Peyer's patch (tissue), 4 donors: ENCODE measurements around the gene SORBS1. TPM values are rescaled to one million over a fixed set of nuclear protein-coding genes. Genes with fewer than 3 reads are reported as not detected.

Experiments
- DNase-seq, 3 donors: peaks; one replicate each; pipeline ENCODE4 v3.0.0-alpha.2; 2017 to 2019
- H3K27ac ChIP-seq, 4 donors: fragments of 200-600 bp; sonication (generic); one replicate each; pipeline ENCODE4 v1.5.1; 2016 to 2019
- H3K27me3 ChIP-seq, 2 donors: fragments of 200-600 bp; sonication (generic); one replicate each; pipeline ENCODE4 v1.5.1; 2019
- H3K36me3 ChIP-seq, 3 donors: fragments of 200-600 bp; sonication (generic); one replicate each; pipeline ENCODE4 v1.5.1; 2016 to 2019
- H3K4me1 ChIP-seq, 4 donors: fragments of 200-600 bp; sonication (generic); one replicate each; pipeline ENCODE4 v1.5.1; 2016 to 2019
- H3K4me3 ChIP-seq, 4 donors: fragments of 200-600 bp; sonication (generic); 1 replicate in 3 of 4; 2 replicates in 1 of 4; pipeline ENCODE4 v1.5.1; 2016 to 2019; ENCODE audit warnings: mild to moderate bottlenecking in 1 of 4
- H3K9me3 ChIP-seq, 4 donors: fragments of 200-600 bp; sonication (generic); one replicate each; pipeline ENCODE4 v1.5.1; 2016 to 2019; ENCODE audit warnings: mild to moderate bottlenecking in 1 of 4
- CTCF ChIP-seq, 6 experiments: fragments of 450-650 bp in 4 of 6; fragments of 200-600 bp in 2 of 6; sonication (generic) in 1 of 6; IDR thresholded peaks; one replicate each; pipeline ENCODE4 v1.5.1; 2017 to 2019; ENCODE audit warnings: antibody characterized with exemption in 6 of 6, mild to moderate bottlenecking in 3 of 6, moderate library complexity in 1 of 6
- POLR2A ChIP-seq, 2 donors: fragments of 450-650 bp; IDR thresholded peaks; one replicate each; pipeline ENCODE4 v1.5.1; 2017; ENCODE audit warnings: antibody characterized with exemption in 2 of 2, mild to moderate bottlenecking in 2 of 2, moderate library complexity in 2 of 2
- total RNA-seq, 4 donors: library from RNA; depleted of rRNA; stranded (reverse); fragments of >200 nt; gene quantifications; one replicate each; pipeline ENCODE4 v1.1.0, GENCODE V29; 2016

The SORBS1 gene
- total RNA-seq, 4 donors from 2014 or later: 34.3 to 57.1 (median 48.7) TPM

- TF ChIP-seq CTCF (IDR thresholded peaks at IDR 0.05) (peak in 1 of 6 experiments; percentile 2), POLR2A (IDR thresholded peaks at IDR 0.05) (no peak)
- Histone ChIP-seq H3K36me3 (no peaks in the 10 kb centered on the region), H3K4me3 (peak overlapping the region; percentile 47 to 87 (median 71)), H3K27me3 (no peaks in the 10 kb centered on the region), H3K4me1 (peaks cover 0 to 18% (median 7%) of the 10 kb centered on the region in 4 donors), H3K9me3 (no peaks in the 10 kb centered on the region), H3K27ac (peak overlapping the region; percentile 59 to 94 (median 80))
- DNase-seq: peak; percentile 44 to 76 (median 71)
Measured at GRCh38 chr10:95560278-95561176, 644 bp downstream of the SORBS1 start.

- no peak for TF ChIP-seq POLR2A (IDR thresholded peaks at IDR 0.05)
- TF ChIP-seq CTCF (IDR thresholded peaks at IDR 0.05): no peak
- H3K27me3 ChIP-seq: no peaks in the 10 kb centered on the region
- DNase-seq: peak in 1 of 3 donors; percentile 21
- peaks cover 0 to 18% (median 7%) of the 10 kb centered on the region in 4 donors for H3K4me1 ChIP-seq
- H3K9me3 ChIP-seq: no peaks in the 10 kb centered on the region
- no peaks in the 10 kb centered on the region for H3K36me3 ChIP-seq
- peak overlapping the region in 3 of 4 donors; percentile 73 to 94 (median 86) for H3K27ac ChIP-seq
- H3K4me3 ChIP-seq: peak overlapping the region; percentile 47 to 87 (median 71)
Measured at GRCh38 chr10:95559896-95560277, 1.3 kb downstream of the SORBS1 start.

- Histone ChIP-seq H3K27ac (peak overlapping the region in 2 of 4 donors; percentile 86 to 94), H3K9me3 (no peaks in the 10 kb centered on the region), H3K27me3 (no peaks in the 10 kb centered on the region), H3K4me3 (peak overlapping the region in 3 of 4 donors; percentile 29 to 72 (median 47)), H3K4me1 (peaks cover 0 to 18% (median 7%) of the 10 kb centered on the region in 4 donors), H3K36me3 (no peaks in the 10 kb centered on the region)
- no peak for DNase-seq
- TF ChIP-seq POLR2A (IDR thresholded peaks at IDR 0.05): no peak
- no peak for TF ChIP-seq CTCF (IDR thresholded peaks at IDR 0.05)
Measured at GRCh38 chr10:95559471-95559870, 1.7 kb downstream of the SORBS1 start.

DNA sequence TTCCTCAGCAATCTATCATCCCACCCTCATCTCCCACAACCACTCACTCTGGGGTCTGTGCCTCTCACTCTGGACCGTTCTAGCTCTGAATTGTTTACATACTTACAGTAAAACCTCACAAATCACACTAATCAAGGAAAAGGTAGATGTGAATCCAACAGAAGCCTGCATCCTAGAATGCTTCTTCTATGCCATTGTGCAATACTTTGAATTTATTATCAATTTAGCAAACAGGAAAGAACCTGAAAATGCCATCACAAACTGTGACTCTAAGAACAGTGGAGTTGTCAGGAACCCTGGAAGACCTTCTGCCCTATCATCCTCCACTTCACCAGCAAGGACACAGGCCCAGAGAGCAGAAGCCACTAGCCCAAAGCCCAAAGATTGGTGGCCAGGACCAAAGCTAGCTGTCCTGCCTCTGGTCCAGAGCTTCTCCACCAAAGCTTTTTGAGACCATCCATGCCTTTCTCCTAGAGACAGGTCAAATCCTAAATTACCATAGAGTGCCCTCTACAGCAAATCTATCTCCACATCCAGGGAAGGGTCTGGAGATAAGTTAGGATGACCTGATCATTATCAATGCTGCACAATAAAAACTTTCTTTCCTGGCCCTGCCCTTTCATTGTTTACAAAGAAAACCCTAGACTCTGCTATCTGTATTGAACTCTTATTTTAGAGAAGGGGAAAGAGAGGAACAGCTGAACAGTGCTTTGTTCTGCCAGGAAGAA, 2.4 kb downstream of the SORBS1 start:
- H3K4me1 ChIP-seq: peaks cover 0 to 18% (median 7%) of the 10 kb centered on the region in 4 donors
- no peak for DNase-seq
- TF ChIP-seq POLR2A (IDR thresholded peaks at IDR 0.05): no peak
- TF ChIP-seq CTCF (IDR thresholded peaks at IDR 0.05): no peak
- peak overlapping the region in 2 of 4 donors; percentile 86 to 94 for H3K27ac ChIP-seq
- no peaks in the 10 kb centered on the region for H3K9me3 ChIP-seq
- H3K4me3 ChIP-seq: peak overlapping the region in 1 of 4 donors; percentile 72
- no peaks in the 10 kb centered on the region for H3K36me3 ChIP-seq
- no peaks in the 10 kb centered on the region for H3K27me3 ChIP-seq

DNA sequence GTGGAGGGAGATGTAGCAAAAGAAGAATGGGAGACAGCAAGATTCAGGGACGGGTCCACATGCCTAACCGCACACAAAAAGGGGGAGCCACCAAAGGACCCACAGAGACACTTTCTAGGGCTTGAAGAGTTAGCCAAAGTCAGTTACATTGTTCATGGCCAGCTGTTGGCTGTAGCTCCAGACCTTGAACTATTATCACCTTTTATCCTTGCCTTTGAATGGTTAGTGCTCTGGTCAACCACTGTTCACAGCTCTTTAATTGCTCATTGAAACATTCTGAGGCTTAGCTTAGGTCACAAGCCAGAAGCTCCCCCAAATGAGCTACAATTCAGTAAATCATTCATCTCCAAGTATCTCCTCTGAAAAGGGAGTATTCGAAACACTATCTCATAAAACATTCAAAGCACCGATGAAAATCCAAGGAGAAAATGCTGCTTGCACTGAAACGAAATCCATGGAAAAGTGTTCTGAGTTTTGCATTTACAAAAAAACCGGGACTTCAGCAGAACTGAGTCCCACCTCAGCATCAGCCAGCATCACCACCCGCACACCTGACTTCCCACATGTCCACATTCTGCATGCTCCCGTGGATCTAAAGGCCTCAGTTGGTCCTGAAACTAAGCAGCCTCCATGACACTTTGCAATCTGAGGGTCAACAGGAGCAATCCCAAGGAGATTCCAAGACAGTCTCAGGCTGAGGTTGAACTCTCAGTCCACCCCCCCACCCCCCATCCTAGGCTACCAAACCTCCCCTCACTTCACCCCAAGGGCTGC, 4.0 kb downstream of the SORBS1 start:
- H3K4me3 ChIP-seq: no peak overlapping the region
- H3K9me3 ChIP-seq: no peaks in the 10 kb centered on the region
- H3K36me3 ChIP-seq: no peaks in the 10 kb centered on the region
- no peak for DNase-seq
- no peaks in the 10 kb centered on the region for H3K27me3 ChIP-seq
- peak overlapping the region in 2 of 4 donors; percentile 30 to 86 for H3K27ac ChIP-seq
- H3K4me1 ChIP-seq: peaks cover 0 to 13% (median 5%) of the 10 kb centered on the region in 4 donors
- no peak for TF ChIP-seq POLR2A (IDR thresholded peaks at IDR 0.05)
- no peak for TF ChIP-seq CTCF (IDR thresholded peaks at IDR 0.05)
